Suppressor macrophage treated with lipopolysaccharide for 1 hour (primary cell): ENCODE measurements around the gene OR1S1.
A peak's percentile ranks its signal among the peaks of the same experiment; 100 is the strongest.
"Not testable (repeated sequence)": the region's sequence is repeated elsewhere in the genome, so short reads cannot be mapped to it uniquely, and the experiment has no call there.

Experiments
- DNase-seq, 3 donors: peaks; one replicate each; pipeline ENCODE4 v3.0.0-alpha.2; 2020 to 2022

The OR1S1 gene

DNA sequence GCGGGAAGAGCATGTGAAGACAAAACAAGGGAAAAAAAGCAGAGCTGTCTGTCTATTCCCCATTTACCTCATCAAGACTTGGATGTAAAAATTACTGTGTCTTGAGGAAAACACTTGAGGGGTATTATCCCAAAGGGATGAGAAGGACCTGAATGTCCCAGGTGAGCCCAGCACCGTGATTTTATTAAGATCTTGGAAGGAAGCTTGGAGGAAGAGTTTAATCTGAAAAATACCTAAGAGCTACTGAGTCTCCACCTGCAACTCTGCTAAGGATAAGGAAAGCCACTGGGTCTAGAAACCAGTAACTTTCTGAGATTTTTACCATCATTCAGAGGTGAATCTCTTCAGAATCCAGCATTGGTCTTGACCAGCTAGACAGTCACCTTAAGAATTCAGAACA, at the start of gene OR1S1:
Gene OR1S1, plus strand, starts transcription at position 301 of the 400 bp plus-strand sequence.
- DNase-seq = not testable (repeated sequence)

DNA sequence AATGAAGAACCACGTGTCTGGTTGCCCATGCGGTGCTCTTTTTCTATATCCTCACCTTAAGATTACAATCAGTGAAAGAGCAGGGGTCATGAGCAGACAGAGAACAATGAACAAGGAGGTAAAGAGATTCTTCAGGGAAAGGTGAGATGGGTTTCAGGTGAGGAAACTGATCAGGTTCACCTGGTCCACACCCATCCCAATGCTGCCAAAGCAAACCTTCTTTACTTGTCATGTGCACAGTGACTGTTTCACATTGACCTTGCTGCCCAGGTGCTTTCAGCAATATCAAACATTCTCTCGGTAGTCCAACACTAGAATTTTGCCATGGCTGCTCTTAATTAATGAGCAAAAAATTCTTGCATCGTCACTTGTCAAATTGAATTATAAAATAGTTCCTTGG, 48.1 kb upstream of the OR1S1 start:
- DNase-seq = no peak

DNA sequence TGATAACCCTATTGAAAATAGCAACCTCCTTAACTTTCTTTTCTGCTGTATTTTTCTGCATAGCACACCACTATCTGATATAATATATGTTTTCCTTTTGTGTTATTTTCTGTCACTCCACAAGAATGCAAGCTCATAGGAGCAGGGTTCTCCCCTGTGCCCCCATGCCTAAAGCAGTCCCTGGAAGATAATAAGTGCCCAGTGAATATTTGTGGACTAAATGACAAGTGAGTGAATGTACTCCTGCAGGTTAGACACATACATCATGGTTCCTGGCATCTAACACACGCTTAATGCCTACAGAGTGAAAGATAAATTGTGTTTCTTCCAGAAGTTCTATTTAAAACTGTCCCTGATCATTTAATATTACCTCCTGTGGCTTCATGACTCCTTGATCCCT, 47.5 kb upstream of the OR1S1 start:
- no peak for DNase-seq

DNA sequence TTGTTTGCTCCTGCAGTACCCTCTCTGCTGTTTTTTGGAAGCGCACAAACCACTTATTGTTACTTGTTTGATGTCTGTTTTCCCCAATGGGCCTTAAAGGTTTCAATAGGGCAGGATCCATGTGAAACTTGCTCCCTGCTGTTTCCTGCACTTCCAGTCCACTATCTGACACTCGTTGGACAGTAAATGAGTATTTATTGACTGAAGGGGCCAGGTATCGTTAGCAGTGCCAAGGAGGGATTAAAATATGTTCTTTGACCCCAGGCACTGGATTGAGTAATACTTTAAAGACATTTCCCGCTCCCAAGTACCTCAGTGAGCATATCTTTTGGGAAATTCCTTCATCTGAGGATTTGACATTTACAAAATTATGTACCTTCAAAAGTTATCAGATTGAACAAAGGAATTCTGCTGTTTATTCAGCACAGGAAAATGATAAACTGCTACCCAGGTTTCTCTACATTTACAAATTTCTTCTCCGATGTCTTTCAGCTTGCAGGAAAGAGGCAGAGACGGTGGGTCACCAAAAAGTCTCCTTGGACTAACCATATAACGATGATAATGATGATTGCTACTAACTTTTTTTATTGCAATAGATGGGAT, 46.9 kb upstream of the OR1S1 start:
- no peak for DNase-seq

DNA sequence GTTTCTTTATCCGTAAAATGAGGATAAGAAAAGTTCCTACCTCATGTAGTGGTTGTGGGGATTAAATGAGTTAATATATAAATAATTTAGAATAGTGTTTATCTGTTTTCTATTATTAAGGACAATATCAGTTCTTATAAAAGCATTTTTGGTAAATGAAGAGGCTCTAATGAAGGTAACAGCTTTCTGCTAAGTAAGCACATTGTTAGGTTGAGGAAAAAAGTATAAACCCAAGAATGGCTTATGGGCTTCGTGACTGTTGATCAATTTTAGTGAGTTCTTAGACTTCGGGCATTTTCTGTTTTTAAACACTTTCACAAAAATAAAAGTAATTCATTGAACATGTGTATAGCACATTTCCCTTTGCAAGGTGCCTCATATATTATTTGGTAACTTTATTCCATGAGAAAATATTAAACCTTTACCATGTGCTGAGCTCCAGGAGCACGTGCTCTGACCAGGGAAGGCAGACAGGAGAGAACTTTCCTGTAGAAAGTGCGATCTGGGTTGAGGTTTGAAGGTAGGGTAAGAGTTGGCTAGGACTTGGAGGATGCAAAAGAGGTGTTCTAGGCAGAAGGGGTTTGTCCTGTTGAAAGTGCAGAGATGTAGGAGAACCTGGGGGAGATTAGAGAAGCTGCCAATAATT, 35.0 kb upstream of the OR1S1 start:
- DNase-seq = no peak

DNA sequence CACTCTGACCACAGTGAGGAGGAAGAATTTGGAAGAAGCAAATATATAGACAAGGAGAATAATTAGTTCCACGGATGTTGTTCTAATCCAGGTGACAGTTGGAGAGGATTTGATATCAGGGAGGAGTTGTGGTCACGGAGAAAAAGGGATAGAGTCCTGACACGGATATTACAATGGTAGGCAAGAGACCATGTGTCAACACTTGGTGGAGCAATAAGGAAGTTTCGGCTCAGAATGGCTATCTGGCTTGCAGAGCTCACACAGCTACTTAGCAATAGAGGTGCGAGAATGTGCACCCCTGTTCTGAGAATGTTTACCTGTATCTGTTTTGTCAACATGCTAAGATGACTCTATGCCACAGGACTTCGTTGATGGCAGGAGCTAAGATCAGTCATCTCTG, 34.1 kb upstream of the OR1S1 start:
- DNase-seq = no peak

DNA sequence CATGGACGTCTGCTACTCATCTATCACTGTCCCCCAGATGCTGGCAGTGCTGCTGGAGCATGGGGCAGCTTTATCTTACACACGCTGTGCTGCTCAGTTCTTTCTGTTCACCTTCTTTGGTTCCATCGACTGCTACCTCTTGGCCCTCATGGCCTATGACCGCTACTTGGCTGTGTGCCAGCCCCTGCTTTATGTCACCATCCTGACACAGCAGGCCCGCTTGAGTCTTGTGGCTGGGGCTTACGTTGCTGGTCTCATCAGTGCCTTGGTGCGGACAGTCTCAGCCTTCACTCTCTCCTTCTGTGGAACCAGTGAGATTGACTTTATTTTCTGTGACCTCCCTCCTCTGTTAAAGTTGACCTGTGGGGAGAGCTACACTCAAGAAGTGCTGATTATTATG, 32.9 kb upstream of the OR1S1 start:
- no peak for DNase-seq

DNA sequence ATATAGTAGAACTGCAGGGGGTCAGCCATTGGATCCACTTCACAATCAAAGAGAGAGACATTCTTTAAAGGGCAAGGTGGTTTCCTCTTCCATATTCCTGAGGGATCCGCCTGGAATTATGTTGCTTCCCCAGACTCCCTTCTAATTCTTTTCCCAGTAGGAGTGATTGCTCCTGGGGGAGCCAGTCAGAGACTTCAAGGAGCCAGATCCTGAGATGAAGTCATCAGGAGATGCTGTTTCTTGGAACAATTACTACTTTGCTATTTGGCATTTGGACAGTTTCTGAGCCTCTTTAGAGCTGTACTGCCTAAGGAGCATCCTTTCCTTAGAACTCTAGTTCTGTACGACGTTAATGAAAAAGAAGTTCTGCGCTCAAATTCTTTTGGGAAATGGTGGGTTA, 25.6 kb upstream of the OR1S1 start:
- DNase-seq = no peak

DNA sequence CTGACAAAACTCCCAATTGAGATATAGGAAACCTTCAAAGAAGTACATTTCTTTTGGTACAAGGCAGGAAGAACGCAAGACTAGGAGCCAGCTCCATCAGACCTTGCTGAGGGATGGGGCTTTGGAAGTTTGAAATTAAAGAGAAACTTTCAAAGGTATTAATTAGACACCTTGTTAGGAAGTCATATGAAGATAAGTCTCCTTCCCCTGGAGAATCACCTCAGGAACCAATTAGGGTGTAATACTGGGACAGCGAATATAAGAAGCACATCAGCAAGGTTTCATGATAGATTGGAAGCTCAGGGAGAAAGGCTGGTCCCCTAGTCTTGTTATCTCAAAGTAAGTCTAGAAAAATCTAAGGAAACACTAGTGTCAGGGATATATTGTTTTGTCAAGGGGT, 23.8 kb upstream of the OR1S1 start, which contains the start of gene OR9Q2:
Gene OR9Q2, plus strand, starts transcription at position 301 of the 400 bp plus-strand sequence. CDS start 1,421 bp downstream, outside the sequence.
- no peak for DNase-seq

DNA sequence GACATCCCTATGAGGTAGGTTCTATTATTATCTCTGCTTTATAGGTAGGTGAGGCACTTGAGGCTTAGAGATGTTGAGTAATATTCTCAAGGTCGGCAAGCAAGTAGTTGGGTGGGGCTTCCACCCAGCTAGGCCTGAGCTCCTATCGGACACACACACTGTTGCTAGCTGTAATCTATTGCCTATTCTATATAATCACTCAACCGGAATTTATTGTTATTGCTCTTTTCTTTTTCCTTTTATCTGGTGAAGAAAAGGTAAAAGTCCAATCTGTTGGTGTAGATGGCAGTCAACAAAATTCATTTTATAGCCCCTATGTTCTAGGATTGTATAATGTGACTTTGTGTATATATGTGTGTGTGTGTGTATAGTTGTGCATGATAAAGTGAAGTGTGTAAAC, 20.3 kb upstream of the OR1S1 start:
- DNase-seq = no peak

DNA sequence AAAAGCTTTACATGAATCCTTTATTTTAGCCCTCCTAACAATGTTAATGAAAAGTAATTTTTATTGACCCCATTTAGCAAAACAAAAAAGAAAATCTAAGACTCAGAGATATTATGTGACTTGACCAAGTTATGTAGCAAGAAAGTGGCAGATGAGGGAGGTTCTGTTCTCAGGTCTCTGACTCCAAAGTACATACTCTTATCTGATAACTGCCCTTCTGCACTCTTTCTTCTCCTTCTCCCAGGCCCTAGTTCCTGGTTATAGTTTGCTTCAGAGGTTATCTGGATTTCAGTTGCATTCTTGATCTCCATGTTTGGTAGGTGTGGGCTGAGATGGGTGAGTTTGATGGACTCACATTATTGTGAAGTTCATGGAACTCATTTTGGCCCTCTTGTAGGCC, 19.1 kb upstream of the OR1S1 start:
- DNase-seq = no peak

DNA sequence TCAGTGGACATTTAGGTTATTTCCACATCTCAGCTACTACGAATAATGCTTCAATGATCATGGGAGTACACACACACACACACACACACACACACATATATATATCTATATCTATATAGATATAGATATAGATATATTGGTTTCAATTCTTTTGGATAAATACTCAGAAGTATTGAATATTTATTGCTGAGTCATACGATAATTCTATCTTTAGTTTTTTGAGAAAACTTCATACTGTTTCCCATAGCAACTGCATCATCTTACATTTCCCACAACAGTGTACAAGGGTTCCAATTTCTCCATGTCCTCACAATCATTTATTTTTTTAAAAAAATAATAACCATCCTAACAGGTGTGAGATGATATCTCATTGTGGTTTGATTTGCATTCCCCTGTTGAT, 16.6 kb upstream of the OR1S1 start:
- no peak for DNase-seq

DNA sequence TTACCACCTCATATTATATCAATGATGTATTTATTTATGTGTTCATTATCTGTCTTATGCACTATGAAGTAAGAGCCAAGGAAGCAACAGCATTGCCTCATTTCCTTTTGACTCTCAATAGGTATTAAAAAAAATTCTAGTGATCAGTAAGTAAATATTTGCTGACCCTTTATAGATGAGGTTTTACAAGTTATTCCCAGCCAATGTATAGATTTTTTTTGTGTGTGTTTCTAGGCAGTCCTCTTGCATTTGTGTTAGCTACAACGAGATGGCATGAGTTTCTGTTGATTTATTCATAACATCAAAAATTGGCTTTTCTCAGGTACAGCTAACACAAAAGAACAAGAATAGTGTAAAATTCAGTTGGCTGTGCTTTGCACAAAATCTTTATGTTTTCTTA, 13.2 kb upstream of the OR1S1 start:
- DNase-seq = no peak

DNA sequence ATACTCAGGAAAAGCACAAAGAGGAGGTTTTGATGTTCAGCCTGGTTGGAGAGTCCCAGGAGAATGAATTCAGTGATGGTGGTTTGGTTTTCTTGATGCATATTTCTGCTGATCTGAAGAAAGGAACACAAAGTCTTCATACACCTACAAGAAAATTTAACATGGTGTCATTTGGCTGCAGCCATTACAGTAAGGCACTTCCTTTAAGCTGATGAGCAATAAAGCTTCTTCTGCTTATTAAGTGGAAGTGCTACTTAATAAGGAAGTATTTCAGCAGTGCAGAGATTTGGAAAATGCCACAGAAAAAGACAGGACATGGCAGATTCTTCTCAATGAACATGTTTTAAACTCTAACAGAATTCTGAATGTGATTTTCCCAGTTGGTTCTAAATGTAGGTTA, 8.5 kb upstream of the OR1S1 start, which contains the start of gene OR1S2:
Gene OR1S2, minus strand, starts transcription at position 101 of the 400 bp plus-strand sequence. Its CDS starts 0 bp downstream, at position 101.
- peak in 1 of 3 donors; percentile 1 for DNase-seq

DNA sequence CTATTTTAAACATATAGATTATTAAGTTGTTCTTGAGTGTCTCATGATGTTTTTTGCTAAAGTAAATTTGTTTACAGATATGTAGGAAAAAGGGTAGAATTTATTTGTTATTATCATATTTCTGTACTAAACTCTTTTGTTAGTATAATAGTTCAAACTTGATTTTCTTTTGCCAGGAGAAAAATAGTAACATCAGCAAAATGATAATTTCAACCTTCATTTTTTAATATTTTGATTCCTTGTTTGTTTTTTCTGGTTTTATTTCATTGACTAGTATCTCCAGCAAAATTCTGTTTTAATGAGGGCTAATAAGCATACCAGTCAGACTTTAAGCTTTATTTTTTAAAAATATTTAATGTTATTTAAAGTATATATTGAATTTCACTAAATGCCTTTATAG, 4.0 kb downstream of the OR1S1 start:
- no peak for DNase-seq

DNA sequence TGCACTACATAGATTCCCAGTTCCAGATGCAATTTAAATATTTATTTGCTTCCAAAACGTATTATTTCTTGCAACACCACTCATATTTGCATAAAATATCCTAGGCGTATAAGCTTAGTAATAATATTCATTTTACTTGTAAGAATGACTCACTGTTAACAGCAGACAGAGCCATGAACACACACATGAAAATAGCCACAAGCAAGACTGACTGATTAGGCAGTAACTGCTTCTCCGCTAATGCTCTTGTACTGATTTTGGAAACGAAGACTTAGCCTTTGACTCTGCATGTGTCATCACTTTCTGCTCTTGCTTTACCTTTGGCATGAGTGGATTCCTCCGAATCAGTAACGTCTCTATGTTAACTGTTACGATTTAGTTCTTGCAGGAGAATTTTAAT, 10.2 kb downstream of the OR1S1 start:
- no peak for DNase-seq

DNA sequence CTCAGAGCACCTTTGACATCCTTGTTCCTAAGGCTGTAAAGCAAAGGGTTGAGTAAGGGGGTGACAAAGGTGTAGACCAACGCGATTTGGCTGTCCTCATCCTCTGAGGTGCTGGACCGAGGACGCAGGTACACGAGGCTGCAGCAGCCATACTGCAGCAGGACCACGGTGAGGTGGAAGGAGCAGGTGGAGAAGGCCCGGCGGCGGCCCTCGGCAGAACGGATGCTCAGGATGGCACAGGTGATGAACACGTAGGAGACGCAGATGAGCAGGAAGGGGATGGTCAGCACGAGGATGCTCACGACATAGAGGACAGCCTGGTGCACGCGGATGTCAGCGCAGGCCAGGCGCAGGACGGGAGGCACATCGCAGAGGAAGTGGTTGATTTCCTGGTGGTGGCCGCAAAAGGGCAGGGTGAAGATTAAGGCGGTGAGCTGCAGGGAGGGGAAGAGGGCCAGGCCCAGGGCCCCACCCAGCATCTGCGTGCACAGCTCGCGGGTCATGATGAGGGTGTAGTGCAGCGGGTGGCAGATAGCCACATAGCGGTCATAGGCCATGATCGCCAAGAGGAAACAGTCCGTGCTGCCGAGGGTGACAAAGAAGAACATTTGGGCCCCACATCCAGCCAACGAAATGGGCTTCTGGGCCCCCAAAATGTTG, 15.6 kb downstream of the OR1S1 start:
- no peak for DNase-seq

DNA sequence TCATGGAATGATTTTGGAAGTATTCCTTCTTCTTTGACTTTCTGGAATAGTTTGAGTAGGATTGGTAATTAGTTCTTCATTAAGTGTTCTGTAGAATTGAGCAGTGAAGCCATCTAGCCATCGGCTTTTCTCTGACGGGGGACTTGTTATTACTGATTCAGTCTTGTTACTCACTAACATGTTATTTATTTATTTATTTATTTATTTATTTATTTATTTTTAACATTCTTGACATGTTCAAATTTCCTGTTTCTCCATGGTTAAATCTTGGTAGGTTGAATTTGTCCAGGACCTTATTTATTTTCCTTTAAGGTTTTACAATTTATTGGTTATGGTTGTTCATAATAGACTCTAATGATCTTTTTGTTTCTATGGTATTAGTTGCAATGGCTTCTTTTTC, 31.4 kb downstream of the OR1S1 start:
- no peak for DNase-seq

DNA sequence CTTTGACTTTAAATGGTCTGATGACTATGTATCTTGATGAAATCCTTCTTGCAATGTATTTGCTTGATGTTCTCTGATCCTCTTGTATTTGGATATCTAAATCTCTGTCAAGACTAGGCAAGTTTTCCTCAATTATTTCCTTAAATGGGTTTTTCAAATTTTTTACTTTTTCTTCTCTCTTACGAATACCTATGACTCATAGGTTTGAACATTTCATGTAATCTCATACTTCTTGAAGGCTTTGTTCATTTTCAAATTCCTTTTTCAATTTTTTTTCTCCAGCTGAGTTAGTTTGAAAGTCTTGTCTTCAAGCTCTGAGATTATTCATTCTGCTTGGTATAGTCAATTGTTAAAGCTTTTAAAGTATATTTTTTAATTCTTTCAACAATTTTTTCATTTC, 42.4 kb downstream of the OR1S1 start:
- DNase-seq = no peak

DNA sequence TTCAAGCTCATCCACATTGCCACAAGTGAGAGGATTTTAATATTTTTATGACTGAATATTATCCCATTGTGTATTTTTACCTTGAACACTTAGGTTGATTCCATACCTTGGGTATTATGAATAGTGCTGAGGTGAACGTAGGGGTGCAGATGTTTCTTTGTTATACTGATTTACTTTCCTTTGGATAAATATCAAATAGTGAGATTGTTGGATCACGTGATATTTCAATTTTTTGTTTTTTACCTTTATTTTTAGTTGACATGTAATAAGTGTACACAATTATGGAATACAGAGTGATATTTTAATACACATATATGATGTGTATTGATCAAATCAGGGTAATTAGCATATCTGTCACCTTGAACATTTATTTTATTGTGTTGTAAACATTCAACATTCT, 47.5 kb downstream of the OR1S1 start:
- DNase-seq = no peak
